Naive B cell (primary cell): ENCODE data around the gene ABCA5. TPM values are rescaled to one million over a fixed set of nuclear protein-coding genes. Genes with fewer than 3 reads are reported as not detected.
A peak's percentile ranks its signal among the peaks of the same experiment; 100 is the strongest.

Experiments
- ATAC-seq, 2 donors: fragments of 150-1000 bp; cut with Tn5 transposase; 2 replicates each; pipeline ENCODE4 v1.10.0; 2021; ENCODE audit warnings: low read depth in 2 of 2, mild to moderate bottlenecking in 2 of 2, moderate library complexity in 2 of 2
- DNase-seq: peaks from one replicate; pipeline ENCODE4 v3.0.0; 2022
- H3K27ac Mint-ChIP-seq, 6 donors: one replicate each; pipeline ENCODE4 v1.8.0; 2020 to 2022; ENCODE audit warnings: mild to moderate bottlenecking in 6 of 6, mixed read lengths in 6 of 6, moderate library complexity in 5 of 6, inconsistent platforms in 2 of 6
- H3K27me3 Mint-ChIP-seq, 3 donors: one replicate each; pipeline ENCODE4 v1.8.0; 2021 to 2022; ENCODE audit warnings: mixed read lengths in 3 of 3, mild to moderate bottlenecking in 1 of 3
- H3K36me3 Mint-ChIP-seq, 2 donors: one replicate each; pipeline ENCODE4 v1.8.0; 2020 to 2022; ENCODE audit warnings: mixed read lengths in 2 of 2, inconsistent platforms in 1 of 2, mild to moderate bottlenecking in 1 of 2
- H3K4me1 Mint-ChIP-seq, 3 donors: one replicate each; pipeline ENCODE4 v1.8.0; 2020 to 2022; ENCODE audit warnings: mixed read lengths in 3 of 3, inconsistent platforms in 1 of 3, mild to moderate bottlenecking in 1 of 3, moderate library complexity in 1 of 3
- H3K4me3 Mint-ChIP-seq, 8 donors: one replicate each; pipeline ENCODE4 v1.8.0; 2020 to 2022; ENCODE audit warnings: mild to moderate bottlenecking in 8 of 8, mixed read lengths in 8 of 8, moderate library complexity in 8 of 8, inconsistent platforms in 2 of 8
- H3K9me3 Mint-ChIP-seq, 7 donors: one replicate each; pipeline ENCODE4 v1.8.0; 2020 to 2022; ENCODE audit warnings: mixed read lengths in 7 of 7, mild to moderate bottlenecking in 5 of 7, inconsistent platforms in 2 of 7, moderate library complexity in 1 of 7
- polyA plus RNA-seq, 6 donors: library from polyadenylated mRNA; unstranded; fragments of 300-500 nt; fragmentation: Illumina TruSeq; gene quantifications; one replicate each; pipeline ENCODE4 v1.2.3, GENCODE V29; 2021; ENCODE audit warnings: low read depth in 6 of 6

Gene ABCA5
- polyA plus RNA-seq, 6 donors from 2014 or later, result 2.7 to 6.9 (median 4.6) TPM

GRCh38 chr17:69235338-69236058, 91.4 kb downstream of the ABCA5 start:
- peak; percentile 83 to 95 for ATAC-seq
- Mint-ChIP-seq H3K9me3 (peaks cover 11 to 32% (median 12%) of the 10 kb centered on the region in 7 donors), H3K4me1 (peaks cover 3 to 6% (median 3%) of the 10 kb centered on the region in 3 donors), H3K27me3 (no peaks in the 10 kb centered on the region), H3K27ac (peak overlapping the region in 2 of 6 donors; percentile 4 to 21), H3K36me3 (peaks cover 7 to 20% of the 10 kb centered on the region in 2 donors), H3K4me3 (no peak overlapping the region)
- peak; percentile 63 for DNase-seq

- Mint-ChIP-seq H3K27ac (no peak overlapping the region), H3K27me3 (no peaks in the 10 kb centered on the region), H3K4me3 (no peak overlapping the region), H3K9me3 (peaks cover 11 to 32% (median 12%) of the 10 kb centered on the region in 7 donors), H3K4me1 (peaks cover 3 to 11% (median 7%) of the 10 kb centered on the region in 3 donors), H3K36me3 (peaks cover 7 to 20% of the 10 kb centered on the region in 2 donors)
- DNase-seq (no peak), ATAC-seq (no peak)
Observed at GRCh38 chr17:69232650-69233049, 94.3 kb downstream of the ABCA5 start.

GRCh38 chr17:69231521-69231920, 95.4 kb downstream of the ABCA5 start:
- H3K4me1 Mint-ChIP-seq, result peaks cover 3 to 11% (median 11%) of the 10 kb centered on the region in 3 donors
- H3K27ac Mint-ChIP-seq, result no peak overlapping the region
- H3K27me3 Mint-ChIP-seq, result no peaks in the 10 kb centered on the region
- no peak overlapping the region for H3K4me3 Mint-ChIP-seq
- peaks cover 7 to 20% of the 10 kb centered on the region in 2 donors for H3K36me3 Mint-ChIP-seq
- peaks cover 11 to 32% (median 12%) of the 10 kb centered on the region in 7 donors for H3K9me3 Mint-ChIP-seq
- ATAC-seq (no peak), DNase-seq (no peak)

- H3K9me3 Mint-ChIP-seq, result peaks cover 11 to 32% (median 12%) of the 10 kb centered on the region in 7 donors
- no peaks in the 10 kb centered on the region for H3K27me3 Mint-ChIP-seq
- H3K27ac Mint-ChIP-seq, result peak overlapping the region in 1 of 6 donors; percentile 3
- H3K4me1 Mint-ChIP-seq, result peaks cover 3 to 11% (median 11%) of the 10 kb centered on the region in 3 donors
- no peak overlapping the region for H3K4me3 Mint-ChIP-seq
- peaks cover 7 to 20% of the 10 kb centered on the region in 2 donors for H3K36me3 Mint-ChIP-seq
- ATAC-seq, result no peak
- DNase-seq, result no peak
Observed at GRCh38 chr17:69230939-69231338, 96.0 kb downstream of the ABCA5 start.

GRCh38 chr17:69228576-69228975, 98.4 kb downstream of the ABCA5 start, which contains the start of gene ABCA10:
TSS of gene ABCA10 (minus strand) at chr17:69228824. CDS start at chr17:69225358, 3,466 bp downstream.
- Mint-ChIP-seq H3K9me3 (peaks cover 11 to 28% (median 12%) of the 10 kb centered on the region in 7 donors), H3K4me3 (no peak within 1 kb of the TSS), H3K4me1 (peaks cover 4 to 12% (median 12%) of the 10 kb centered on the region in 3 donors), H3K27me3 (no peaks in the 10 kb centered on the region), H3K36me3 (peaks cover 7 to 20% of the 10 kb centered on the region in 2 donors), H3K27ac (peak within 1 kb of the TSS in 5 of 6 donors; percentile 16 to 60 (median 34))
- no peak for ATAC-seq
- DNase-seq, result no peak

GRCh38 chr17:69228018-69228417, 98.9 kb downstream of the ABCA5 start:
- peaks cover 2 to 15% of the 10 kb centered on the region in 2 donors for H3K36me3 Mint-ChIP-seq
- peak overlapping the region in 5 of 6 donors; percentile 16 to 60 (median 26) for H3K27ac Mint-ChIP-seq
- H3K9me3 Mint-ChIP-seq, result peaks cover 6 to 22% (median 9%) of the 10 kb centered on the region in 7 donors
- ATAC-seq (no peak), DNase-seq (no peak)
- H3K4me1 Mint-ChIP-seq, result peaks cover 6 to 15% (median 12%) of the 10 kb centered on the region in 3 donors
- no peak overlapping the region for H3K4me3 Mint-ChIP-seq
- H3K27me3 Mint-ChIP-seq, result no peaks in the 10 kb centered on the region

GRCh38 chr17:69227541-69227940, 99.4 kb downstream of the ABCA5 start:
- peaks cover 1 to 17% (median 5%) of the 10 kb centered on the region in 7 donors for H3K9me3 Mint-ChIP-seq
- peaks cover 0 to 10% of the 10 kb centered on the region in 2 donors for H3K36me3 Mint-ChIP-seq
- H3K4me1 Mint-ChIP-seq, result peaks cover 6 to 15% (median 12%) of the 10 kb centered on the region in 3 donors
- H3K27ac Mint-ChIP-seq, result peak overlapping the region in 2 of 6 donors; percentile 2 to 49
- H3K4me3 Mint-ChIP-seq, result no peak overlapping the region
- no peak for DNase-seq
- H3K27me3 Mint-ChIP-seq, result no peaks in the 10 kb centered on the region
- no peak for ATAC-seq

- Mint-ChIP-seq H3K27me3 (no peaks in the 10 kb centered on the region), H3K36me3 (no peaks in the 10 kb centered on the region), H3K4me1 (peaks cover 6 to 15% (median 12%) of the 10 kb centered on the region in 3 donors), H3K27ac (peak overlapping the region in 4 of 6 donors; percentile 2 to 48 (median 8)), H3K4me3 (peak overlapping the region in 1 of 8 donors; percentile 1), H3K9me3 (no peaks in the 10 kb centered on the region)
- peak; percentile 38 to 53 for ATAC-seq
- DNase-seq, result no peak
Observed at GRCh38 chr17:69223809-69224208, 103.1 kb downstream of the ABCA5 start.

- no peak overlapping the region for H3K27ac Mint-ChIP-seq
- H3K27me3 Mint-ChIP-seq, result no peaks in the 10 kb centered on the region
- peaks cover 6 to 11% (median 9%) of the 10 kb centered on the region in 3 donors for H3K4me1 Mint-ChIP-seq
- no peaks in the 10 kb centered on the region for H3K9me3 Mint-ChIP-seq
- DNase-seq, result no peak
- H3K36me3 Mint-ChIP-seq, result no peaks in the 10 kb centered on the region
- H3K4me3 Mint-ChIP-seq, result no peak overlapping the region
- no peak for ATAC-seq
Observed at GRCh38 chr17:69222707-69223258, 104.2 kb downstream of the ABCA5 start.

- H3K4me3 Mint-ChIP-seq, result no peak overlapping the region
- H3K27me3 Mint-ChIP-seq, result no peaks in the 10 kb centered on the region
- H3K4me1 Mint-ChIP-seq, result peaks cover 3 to 10% (median 6%) of the 10 kb centered on the region in 3 donors
- no peak for DNase-seq
- H3K27ac Mint-ChIP-seq, result peak overlapping the region in 2 of 6 donors; percentile 1 to 30
- ATAC-seq, result no peak
- no peaks in the 10 kb centered on the region for H3K36me3 Mint-ChIP-seq
- H3K9me3 Mint-ChIP-seq, result no peaks in the 10 kb centered on the region
Observed at GRCh38 chr17:69220098-69220497, 106.8 kb downstream of the ABCA5 start.

- Mint-ChIP-seq H3K36me3 (no peaks in the 10 kb centered on the region), H3K4me3 (no peak overlapping the region), H3K27ac (no peak overlapping the region), H3K4me1 (peaks cover 3 to 7% (median 6%) of the 10 kb centered on the region in 3 donors), H3K9me3 (no peaks in the 10 kb centered on the region), H3K27me3 (no peaks in the 10 kb centered on the region)
- ATAC-seq, result no peak
- DNase-seq, result no peak
Observed at GRCh38 chr17:69218986-69219385, 107.9 kb downstream of the ABCA5 start.

GRCh38 chr17:69213059-69213813, 113.7 kb downstream of the ABCA5 start:
- Mint-ChIP-seq H3K4me1 (peaks cover 0 to 8% (median 8%) of the 10 kb centered on the region in 3 donors), H3K4me3 (no peak overlapping the region), H3K27ac (peak overlapping the region in 1 of 6 donors; percentile 65), H3K27me3 (no peaks in the 10 kb centered on the region), H3K9me3 (peaks cover 0 to 10% (median 3%) of the 10 kb centered on the region in 7 donors), H3K36me3 (peaks cover 0 to 6% of the 10 kb centered on the region in 2 donors)
- ATAC-seq, result no peak
- no peak for DNase-seq

- Mint-ChIP-seq H3K27ac (no peak overlapping the region), H3K4me1 (peaks cover 4 to 8% (median 8%) of the 10 kb centered on the region in 3 donors), H3K4me3 (no peak overlapping the region), H3K9me3 (peaks cover 0 to 10% (median 2%) of the 10 kb centered on the region in 7 donors), H3K27me3 (no peaks in the 10 kb centered on the region), H3K36me3 (peaks cover 0 to 6% of the 10 kb centered on the region in 2 donors)
- DNase-seq, result no peak
- ATAC-seq, result no peak
Observed at GRCh38 chr17:69208640-69209039, 118.3 kb downstream of the ABCA5 start.
